NCI-H748 treated with DMSO at 0.1 percent for 48 hours (cell line): ENCODE measurements around the gene PXMP4.

Experiments
- DNase-seq: peaks from one replicate; lab custom pipeline; 2025; lab: John Stamatoyannopoulos, UW

Gene PXMP4

GRCh38 chr20:33732166-33732970 lies 12.3 kb upstream of the PXMP4 start:
- peak; percentile 74 for DNase-seq

GRCh38 chr20:33731693-33732165 lies 11.6 kb upstream of the PXMP4 start, which contains the start of gene ZNF341:
Gene ZNF341, plus strand, starts transcription at chr20:33731996. Its CDS starts 26 bp downstream, at chr20:33732022.
- DNase-seq: peak; percentile 74

- DNase-seq: no peak
Observed at GRCh38 chr20:33730946-33731692, 11.0 kb upstream of the PXMP4 start.

GRCh38 chr20:33729101-33729500 lies 9.0 kb upstream of the PXMP4 start:
- DNase-seq: no peak

GRCh38 chr20:33728463-33728862 lies 8.4 kb upstream of the PXMP4 start:
- no peak for DNase-seq

GRCh38 chr20:33727806-33728205 lies 7.7 kb upstream of the PXMP4 start:
- DNase-seq: no peak

- DNase-seq: no peak
Observed at GRCh38 chr20:33727115-33727479, 7.0 kb upstream of the PXMP4 start.

- DNase-seq: no peak
Observed at GRCh38 chr20:33725607-33726264, 5.6 kb upstream of the PXMP4 start.

GRCh38 chr20:33724439-33725094 lies 4.5 kb upstream of the PXMP4 start:
- no peak for DNase-seq

- no peak for DNase-seq
Observed at GRCh38 chr20:33721391-33722140, 1.5 kb upstream of the PXMP4 start.

GRCh38 chr20:33719277-33719988 lies 677 bp downstream of the PXMP4 start:
- DNase-seq: no peak

GRCh38 chr20:33716498-33716897 lies 3.6 kb downstream of the PXMP4 start:
- DNase-seq: no peak

GRCh38 chr20:33713865-33714367 lies 6.2 kb downstream of the PXMP4 start:
- no peak for DNase-seq

- DNase-seq: no peak
Observed at GRCh38 chr20:33711446-33711738, 8.7 kb downstream of the PXMP4 start.

GRCh38 chr20:33710681-33711445 lies 9.2 kb downstream of the PXMP4 start:
- no peak for DNase-seq

- DNase-seq: no peak
Observed at GRCh38 chr20:33709905-33710541, 10.1 kb downstream of the PXMP4 start.

- no peak for DNase-seq
Observed at GRCh38 chr20:33709398-33709797, 10.7 kb downstream of the PXMP4 start.

- DNase-seq: no peak
Observed at GRCh38 chr20:33707668-33708067, 12.4 kb downstream of the PXMP4 start.

GRCh38 chr20:33704197-33704924 lies 15.7 kb downstream of the PXMP4 start:
- no peak for DNase-seq
